ENCODE measurements around the gene B4GALT3. TPM values are rescaled to one million over a fixed set of nuclear protein-coding genes. Genes with fewer than 3 reads are reported as not detected.

Gene B4GALT3
- total and polyA plus RNA-seq, 2 of the 8 experiments (the other 6 are each of a cell fraction or from before 2014, with no cell fraction given) = 42.3 to 43.0 TPM

DNA sequence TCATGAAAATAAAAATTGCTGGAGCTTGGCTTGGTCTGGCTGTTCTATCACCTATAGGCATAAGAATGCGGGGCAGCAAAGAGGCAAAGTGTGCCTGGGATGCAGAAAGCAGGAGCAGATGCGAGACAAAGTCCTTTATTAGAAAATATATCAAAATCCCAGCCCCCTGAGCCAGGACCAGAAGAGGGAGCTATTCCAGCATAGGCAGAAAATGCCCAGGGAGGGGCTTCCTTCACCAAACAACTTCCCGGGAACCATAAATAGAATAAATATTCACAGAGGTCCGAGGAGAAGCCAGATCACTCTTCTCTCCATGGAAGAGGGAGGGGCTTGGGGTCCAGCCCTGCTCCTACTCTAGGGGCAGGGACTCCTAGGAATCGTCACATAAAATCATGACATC is 6.1 kb downstream of the B4GALT3 start:
- Histone ChIP-seq H3K9ac (replicated peaks in 1 of 4; ENCODE audit: extremely low read depth in 1 of 4, low read depth in 3 of 4, low read length in 3 of 4) (no peak overlapping the region), H3K36me3 (ENCODE audit: control insufficient read depth in 2 of 4, insufficient read depth in 4 of 4, low read length in 3 of 4) (peaks cover 13 to 43% (median 35%) of the 10 kb centered on the region in 4 experiments), H3K4ac (replicated peaks; ENCODE audit: insufficient read length, low read depth, low read length) (no peak overlapping the region), H2BK15ac (ENCODE audit: low read length) (no peak overlapping the region), H3K79me2 (ENCODE audit: control insufficient read depth in 1 of 2, insufficient read depth in 2 of 2, low read length in 2 of 2) (no peaks in the 10 kb centered on the region), H3K4me1 (replicated peaks in 1 of 4; ENCODE audit: control insufficient read depth in 3 of 4, insufficient read depth in 4 of 4, low read length in 3 of 4) (peaks cover 0 to 2% (median under 1%) of the 10 kb centered on the region in 4 experiments; a peak in 3 of 7 replicates), H3K27ac (ENCODE audit: low read depth, low read length) (no peak overlapping the region), H4K8ac (ENCODE audit: extremely low read depth, insufficient read depth, low read length) (no peak overlapping the region), H3K79me1 (ENCODE audit: low read depth, low read length) (peaks cover 4% of the 10 kb centered on the region), H4K91ac (replicated peaks; ENCODE audit: insufficient read length, low read length) (no peak overlapping the region), H3K27me3 (replicated peaks in 1 of 4; ENCODE audit: control insufficient read depth in 3 of 4, extremely low read depth in 1 of 4, insufficient read depth in 3 of 4, low read length in 3 of 4) (no peaks in the 10 kb centered on the region), H3K18ac (ENCODE audit: extremely low read depth, low read length) (no peak overlapping the region), H4K5ac (ENCODE audit: insufficient read length, low read depth, low read length) (no peak overlapping the region), H4K20me1 (replicated peaks in 1 of 2; ENCODE audit: control insufficient read depth in 1 of 2, insufficient read depth in 2 of 2, low read length in 2 of 2) (peaks cover 0 to 3% of the 10 kb centered on the region in 2 experiments), H3K56ac (replicated peaks; ENCODE audit: insufficient read length, low read depth, low read length) (no peak overlapping the region), H2BK20ac (ENCODE audit: low read length) (no peak overlapping the region), H3K23ac (ENCODE audit: insufficient read length) (no peak overlapping the region), H3K23me2 (ENCODE audit: low read depth, low read length) (peaks cover 7% of the 10 kb centered on the region; the same call in 1 of the 2 replicates), H2BK12ac (ENCODE audit: low read depth, low read length) (no peak overlapping the region), H2AFZ (ENCODE audit: low read length) (no peak overlapping the region), H3K14ac (ENCODE audit: insufficient read length) (no peak overlapping the region), H3K9me3 (ENCODE audit: insufficient read depth in 2 of 2, low read depth in 1 of 2, low read length in 1 of 2) (no peaks in the 10 kb centered on the region), H2AK5ac (ENCODE audit: low read depth, low read length) (no peak overlapping the region), H3K4me3 (ENCODE audit: extremely low read depth in 1 of 4, insufficient read depth in 2 of 4, low read depth in 3 of 4, low read length in 4 of 4) (no peak overlapping the region), H3K4me2 (ENCODE audit: insufficient read depth in 1 of 2, low read depth in 2 of 2, low read length in 2 of 2) (no peak overlapping the region), H2BK5ac (ENCODE audit: low read depth, low read length) (no peak overlapping the region), H2BK120ac (replicated peaks; ENCODE audit: low read depth, low read length) (no peak overlapping the region)
- FAIRE-seq (no peak), DNase-seq (ENCODE audit: low read depth in 1 of 2, low spot score in 2 of 2) (no peak)
- TF ChIP-seq, protein P1, sequence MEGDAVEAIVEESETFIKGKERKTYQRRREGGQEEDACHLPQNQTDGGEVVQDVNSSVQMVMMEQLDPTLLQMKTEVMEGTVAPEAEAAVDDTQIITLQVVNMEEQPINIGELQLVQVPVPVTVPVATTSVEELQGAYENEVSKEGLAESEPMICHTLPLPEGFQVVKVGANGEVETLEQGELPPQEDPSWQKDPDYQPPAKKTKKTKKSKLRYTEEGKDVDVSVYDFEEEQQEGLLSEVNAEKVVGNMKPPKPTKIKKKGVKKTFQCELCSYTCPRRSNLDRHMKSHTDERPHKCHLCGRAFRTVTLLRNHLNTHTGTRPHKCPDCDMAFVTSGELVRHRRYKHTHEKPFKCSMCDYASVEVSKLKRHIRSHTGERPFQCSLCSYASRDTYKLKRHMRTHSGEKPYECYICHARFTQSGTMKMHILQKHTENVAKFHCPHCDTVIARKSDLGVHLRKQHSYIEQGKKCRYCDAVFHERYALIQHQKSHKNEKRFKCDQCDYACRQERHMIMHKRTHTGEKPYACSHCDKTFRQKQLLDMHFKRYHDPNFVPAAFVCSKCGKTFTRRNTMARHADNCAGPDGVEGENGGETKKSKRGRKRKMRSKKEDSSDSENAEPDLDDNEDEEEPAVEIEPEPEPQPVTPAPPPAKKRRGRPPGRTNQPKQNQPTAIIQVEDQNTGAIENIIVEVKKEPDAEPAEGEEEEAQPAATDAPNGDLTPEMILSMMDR (IDR thresholded peaks at IDR 0.05; ENCODE audit: control extremely low read depth in 1 of 3, insufficient read depth in 1 of 3, low read depth in 1 of 3, low read length in 3 of 3) = peak; percentile 18 to 28 (median 27); a peak in 3 of 4 replicates
- TF ChIP-seq FOSL1 (IDR thresholded peaks at IDR 0.05; ENCODE audit: insufficient read depth, low read depth, low read length) = no peak
- TF ChIP-seq CBX8 (IDR thresholded peaks at IDR 0.05; ENCODE audit: borderline replicate concordance, low read depth, low read length) = no peak
- TF ChIP-seq RNF2 (IDR thresholded peaks at IDR 0.05; ENCODE audit: borderline replicate concordance, low read depth, low read length, missing control alignments, poor library complexity, severe bottlenecking) = no peak
- peak in 1 of 2 experiments; percentile 14; a peak in 1 of 4 replicates for TF ChIP-seq RAD21 (IDR thresholded peaks at IDR 0.05 in 1 of 2, conservative IDR thresholded peaks at IDR 0.05 in 1 of 2; ENCODE audit: low read depth in 2 of 2, low read length in 2 of 2)
- ChIA-PET CTCF (ENCODE audit: partially characterized antibody) (interaction anchor here (0.6 to 2.5 kb wide), 15 partner anchors 9 to 337 kb away, joined by 3 to 10 read pairs (median 3); partner anchors contain the start of genes ADAMTS4 and TOMM40L), POLR2A (ENCODE audit: partially characterized antibody) (interaction anchor here (1.0 to 1.8 kb wide), 3 partner anchors 13 to 31 kb away, joined by 3 to 7 read pairs (median 4); partner anchors contain the start of genes NDUFS2 and UFC1)
- WGBS, 2 experiments (ENCODE audit: extremely low coverage in 1 of 2, insufficient coverage in 1 of 2, insufficient read length in 1 of 2, insufficient replicate concordance in 2 of 2, low coverage in 1 of 2, low lambda C conversion rate in 2 of 2, missing lambda C conversion rate in 1 of 2) = 93% methylated on average over 5 of the region's 5 CpGs; no CpG with 5 or more reads in 1 of the 2 experiments

Measured in H1 (cell line).